SK-N-MC (cell line): Measurements from ENCODE around the gene CTCFL.

ENCODE experiments used
- EZH2 ChIP-seq: fragments of 200-600 bp; sonication (generic); IDR thresholded peaks from one replicate; pipeline ENCODE4 v1.6.1; 2017; ENCODE audit warnings: antibody characterized with exemption
- FOXP2 ChIP-seq: optimal IDR thresholded peaks from 2 replicates; pipeline ENCODE3; 2011; ENCODE audit warnings: mild to moderate bottlenecking, moderate library complexity; ENCODE audit not compliant: insufficient read depth; ENCODE audit errors: extremely low read length, control extremely low read depth
- POLR2AphosphoS5 ChIP-seq: IDR thresholded peaks from 2 replicates; pipeline ENCODE4 v1.6.1; 2012; ENCODE audit warnings: mild to moderate bottlenecking, low read depth, low read length, borderline replicate concordance

GRCh38 chr20:57451795-57452661 is 72.9 kb downstream of the CTCFL start:
- TF ChIP-seq POLR2AphosphoS5 (no peak), EZH2 (no peak), FOXP2 (no peak)
